Ascending aorta (tissue), 2 donors: ENCODE results near the gene IL17RA. TPM values are rescaled to one million over a fixed set of nuclear protein-coding genes. Genes with fewer than 3 reads are reported as not detected.

Experiments used
- DNase-seq, 2 donors: peaks; one replicate each; pipeline ENCODE4 v3.0.0-alpha.2; 2019; ENCODE audit warnings: low spot score in 2 of 2
- H3K27ac ChIP-seq, 2 donors: fragments of 200-600 bp; sonication (generic); one replicate each; pipeline ENCODE4 v1.5.1; 2016 to 2017; ENCODE audit warnings: mild to moderate bottlenecking in 1 of 2
- H3K27me3 ChIP-seq: fragments of 200-600 bp; sonication (generic); one replicate; pipeline ENCODE4 v1.5.1; 2017
- H3K36me3 ChIP-seq, 2 donors: fragments of 200-600 bp; sonication (generic); one replicate each; pipeline ENCODE4 v1.5.1; 2016
- H3K4me1 ChIP-seq, 2 donors: fragments of 200-600 bp; sonication (generic); one replicate each; pipeline ENCODE4 v1.5.1; 2016 to 2017; ENCODE audit warnings: mild to moderate bottlenecking in 1 of 2
- H3K4me3 ChIP-seq, 2 donors: fragments of 200-600 bp; sonication (generic); one replicate each; pipeline ENCODE4 v1.5.1; 2016 to 2017; ENCODE audit warnings: mild to moderate bottlenecking in 1 of 2
- H3K9me3 ChIP-seq, 2 donors: fragments of 200-600 bp; sonication (generic); one replicate each; pipeline ENCODE4 v1.5.1; 2016
- CTCF ChIP-seq, 3 experiments: fragments of 200-600 bp in 2 of 3; fragments of 450-650 bp in 1 of 3; sonication (generic) in 2 of 3; IDR thresholded peaks; one replicate each; pipeline ENCODE4 v1.5.1; 2016 to 2019; ENCODE audit warnings: antibody characterized with exemption in 3 of 3, mild to moderate bottlenecking in 1 of 3, moderate library complexity in 1 of 3
- intact Hi-C: fragments of 100-400 bp; cut with DNase I; formaldehyde crosslinking; loops from one replicate; pipeline ENCODE4 v1.15.1; 2023
- total RNA-seq: library from RNA; depleted of rRNA; stranded (reverse); fragments of >200 nt; gene quantifications from one replicate; pipeline ENCODE4 v1.1.0, GENCODE V29; 2016

IL17RA gene
- total RNA-seq, 1 donor from 2014 or later: 84.1 TPM

DNA sequence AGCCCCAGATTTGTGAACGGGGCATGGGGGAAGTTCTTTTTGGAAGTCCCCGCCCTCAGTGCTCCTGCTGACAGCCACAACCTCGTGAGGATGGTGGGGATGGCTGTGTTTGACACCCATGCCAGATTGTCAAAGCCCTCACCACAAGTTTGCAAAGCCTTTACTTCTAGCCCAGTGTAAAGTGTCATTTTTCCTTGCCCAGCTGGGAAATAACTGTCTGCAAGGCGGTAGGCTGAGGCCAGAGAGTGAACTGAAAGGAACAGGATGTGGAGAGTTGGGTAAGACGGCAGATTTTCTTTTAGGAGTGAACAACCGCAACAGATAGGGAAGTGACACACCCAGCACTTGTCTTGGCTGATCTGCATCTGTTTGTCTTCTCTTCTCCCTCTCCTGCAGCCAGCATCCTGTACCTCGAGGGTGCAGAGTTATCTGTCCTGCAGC is 13.6 kb downstream of the IL17RA start:
- no peak for TF ChIP-seq CTCF (IDR thresholded peaks at IDR 0.05)
- intact Hi-C loops: no loop called here

GRCh38 chr22:17100621-17101020 is 15.8 kb downstream of the IL17RA start:
- intact Hi-C loops: no loop called here
- no peak for DNase-seq
- Histone ChIP-seq H3K9me3 (no peaks in the 10 kb centered on the region), H3K4me3 (no peak overlapping the region), H3K27me3 (no peaks in the 10 kb centered on the region), H3K4me1 (no peaks in the 10 kb centered on the region), H3K36me3 (peaks cover 62 to 78% of the 10 kb centered on the region in 2 donors), H3K27ac (no peak overlapping the region)
- no peak for TF ChIP-seq CTCF (IDR thresholded peaks at IDR 0.05)

More for the DNA sequence above, 13.6 kb downstream of the IL17RA start:
- H3K4me1 ChIP-seq: no peaks in the 10 kb centered on the region
- no peak overlapping the region for H3K4me3 ChIP-seq
- no peak for DNase-seq
- H3K9me3 ChIP-seq: no peaks in the 10 kb centered on the region
- H3K36me3 ChIP-seq: peaks cover 52 to 64% of the 10 kb centered on the region in 2 donors
- no peaks in the 10 kb centered on the region for H3K27me3 ChIP-seq
- H3K27ac ChIP-seq: no peak overlapping the region

DNA sequence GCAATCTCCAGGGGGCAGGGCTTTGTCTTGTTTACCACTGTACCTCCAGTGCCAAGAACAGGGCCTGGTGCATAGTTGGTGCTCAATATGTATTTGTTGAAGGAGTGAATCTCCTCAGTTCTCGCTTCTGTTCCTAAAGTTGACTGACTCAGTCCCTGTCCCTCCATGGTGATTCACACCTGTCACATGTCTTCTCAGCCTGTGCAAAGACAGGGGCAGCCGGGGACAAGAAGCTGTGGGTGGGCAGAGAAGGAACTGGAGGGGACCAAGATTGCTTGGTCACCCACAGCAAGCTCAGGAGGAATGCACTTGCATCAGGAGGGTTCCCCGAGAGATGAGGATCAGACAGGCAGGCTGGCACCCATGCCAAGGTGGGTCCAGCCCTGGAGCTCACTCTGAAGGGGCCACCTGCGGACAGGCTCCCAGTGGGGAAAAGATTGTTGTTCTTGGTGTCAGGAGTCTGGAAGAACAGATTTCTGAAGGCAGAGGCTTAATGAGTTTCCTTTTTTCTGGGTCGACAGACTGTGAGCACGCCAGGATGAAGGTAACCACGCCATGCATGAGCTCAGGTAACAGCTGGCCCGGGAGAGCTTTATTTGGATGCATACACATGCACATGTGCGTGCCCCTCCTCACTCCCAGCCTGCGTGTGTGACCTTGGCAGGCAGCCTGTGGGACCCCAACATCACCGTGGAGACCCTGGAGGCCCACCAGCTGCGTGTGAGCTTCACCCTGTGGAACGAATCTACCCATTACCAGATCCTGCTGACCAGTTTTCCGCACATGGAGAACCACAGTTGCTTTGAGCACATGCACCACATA is 16.9 kb downstream of the IL17RA start:
- TF ChIP-seq CTCF (IDR thresholded peaks at IDR 0.05): no peak
- no peak overlapping the region for H3K4me3 ChIP-seq
- H3K27me3 ChIP-seq: no peaks in the 10 kb centered on the region
- DNase-seq: no peak
- no peaks in the 10 kb centered on the region for H3K4me1 ChIP-seq
- H3K36me3 ChIP-seq: peaks cover 66 to 88% of the 10 kb centered on the region in 2 donors
- no peak overlapping the region for H3K27ac ChIP-seq
- H3K9me3 ChIP-seq: no peaks in the 10 kb centered on the region
- intact Hi-C loops: no loop called here

GRCh38 chr22:17102297-17102667 is 17.5 kb downstream of the IL17RA start:
- Histone ChIP-seq H3K9me3 (no peaks in the 10 kb centered on the region), H3K27me3 (no peaks in the 10 kb centered on the region), H3K4me3 (no peak overlapping the region), H3K36me3 (peaks cover 66 to 89% of the 10 kb centered on the region in 2 donors), H3K27ac (no peak overlapping the region), H3K4me1 (no peaks in the 10 kb centered on the region)
- no peak for DNase-seq
- intact Hi-C loops: no loop called here
- no peak for TF ChIP-seq CTCF (IDR thresholded peaks at IDR 0.05)

- no peak for DNase-seq
- no peaks in the 10 kb centered on the region for H3K4me1 ChIP-seq
- H3K9me3 ChIP-seq: no peaks in the 10 kb centered on the region
- peaks cover 73 to 89% of the 10 kb centered on the region in 2 donors for H3K36me3 ChIP-seq
- intact Hi-C loops: no loop called here
- no peak overlapping the region for H3K27ac ChIP-seq
- H3K27me3 ChIP-seq: no peaks in the 10 kb centered on the region
- no peak overlapping the region for H3K4me3 ChIP-seq
- no peak for TF ChIP-seq CTCF (IDR thresholded peaks at IDR 0.05)
Observed at GRCh38 chr22:17103351-17103750, 18.6 kb downstream of the IL17RA start.
